Measurements from ENCODE around the gene GPR155.

DNA sequence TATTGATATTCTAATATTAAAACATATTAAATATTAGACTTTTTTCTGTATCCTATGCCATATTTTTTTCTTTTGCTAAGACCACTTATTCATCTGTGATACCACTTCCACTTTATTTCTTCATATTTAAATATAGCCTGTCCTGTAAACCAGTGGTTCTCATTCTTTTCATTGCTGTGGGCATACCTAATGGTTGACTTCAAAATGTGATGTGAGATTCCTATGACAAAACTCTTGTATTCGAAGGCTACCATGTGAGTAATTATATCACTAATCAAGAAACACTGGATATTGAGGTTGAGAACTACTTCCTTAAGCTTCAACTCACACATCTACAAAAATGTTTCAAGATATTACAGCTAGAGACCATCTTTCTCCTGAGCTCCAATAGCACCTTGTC is 87.7 kb downstream of the GPR155 start:
- TF ChIP-seq, protein P1, sequence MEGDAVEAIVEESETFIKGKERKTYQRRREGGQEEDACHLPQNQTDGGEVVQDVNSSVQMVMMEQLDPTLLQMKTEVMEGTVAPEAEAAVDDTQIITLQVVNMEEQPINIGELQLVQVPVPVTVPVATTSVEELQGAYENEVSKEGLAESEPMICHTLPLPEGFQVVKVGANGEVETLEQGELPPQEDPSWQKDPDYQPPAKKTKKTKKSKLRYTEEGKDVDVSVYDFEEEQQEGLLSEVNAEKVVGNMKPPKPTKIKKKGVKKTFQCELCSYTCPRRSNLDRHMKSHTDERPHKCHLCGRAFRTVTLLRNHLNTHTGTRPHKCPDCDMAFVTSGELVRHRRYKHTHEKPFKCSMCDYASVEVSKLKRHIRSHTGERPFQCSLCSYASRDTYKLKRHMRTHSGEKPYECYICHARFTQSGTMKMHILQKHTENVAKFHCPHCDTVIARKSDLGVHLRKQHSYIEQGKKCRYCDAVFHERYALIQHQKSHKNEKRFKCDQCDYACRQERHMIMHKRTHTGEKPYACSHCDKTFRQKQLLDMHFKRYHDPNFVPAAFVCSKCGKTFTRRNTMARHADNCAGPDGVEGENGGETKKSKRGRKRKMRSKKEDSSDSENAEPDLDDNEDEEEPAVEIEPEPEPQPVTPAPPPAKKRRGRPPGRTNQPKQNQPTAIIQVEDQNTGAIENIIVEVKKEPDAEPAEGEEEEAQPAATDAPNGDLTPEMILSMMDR (IDR thresholded peaks at IDR 0.05) = no peak
- no peak for TF ChIP-seq EZH2 (IDR thresholded peaks at IDR 0.05)

Measured in neural progenitor cell (in vitro differentiated cells).